ENCODE results near the gene MCF2L2. TPM values are rescaled to one million over a fixed set of nuclear protein-coding genes. Genes with fewer than 3 reads are reported as not detected.

Gene MCF2L2
- total and polyA plus RNA-seq, 7 donors: 0.99 to 5.0 (median 4.0) TPM; not detected in 1

DNA sequence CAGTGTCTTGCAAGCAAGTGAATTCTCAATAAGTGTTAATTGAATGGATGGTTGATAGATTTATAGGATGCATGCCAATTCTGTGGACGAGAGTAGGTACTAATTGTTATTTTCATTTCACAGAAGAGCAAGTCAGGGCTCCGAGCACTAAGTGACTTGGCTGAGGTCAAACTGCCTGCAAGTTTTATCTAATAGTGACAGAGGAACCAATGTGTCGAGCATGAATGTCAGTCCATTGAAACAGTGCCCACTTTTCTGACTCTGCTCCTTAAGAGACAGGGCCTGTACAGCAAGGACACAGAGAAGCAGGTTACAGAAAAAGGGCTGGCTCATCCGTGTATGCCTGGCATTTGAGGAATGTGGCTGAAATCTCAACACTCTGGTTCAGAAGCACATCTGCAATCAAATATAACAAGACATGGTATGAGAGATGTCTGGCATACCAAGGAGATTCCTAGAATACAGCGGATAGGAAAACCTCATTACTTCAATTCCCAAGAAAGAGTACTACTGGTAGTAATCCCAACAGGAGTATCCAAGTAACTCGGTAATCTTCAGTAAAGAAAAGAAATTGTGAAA lies 181.3 kb downstream of the MCF2L2 start:
- Histone ChIP-seq H3K4me1 (no peaks in the 10 kb centered on the region), H3K27ac (no peak overlapping the region), H3K4me3 (no peak overlapping the region), H3K27me3 (no peaks in the 10 kb centered on the region), H3K9me3 (peaks cover 0 to 4% (median 0%) of the 10 kb centered on the region in 4 donors), H3K36me3 (no peaks in the 10 kb centered on the region)
- DNase-seq: no peak
- TF ChIP-seq EP300 (IDR thresholded peaks at IDR 0.05) (no peak), CTCF (IDR thresholded peaks at IDR 0.05) (no peak), POLR2AphosphoS5 (IDR thresholded peaks at IDR 0.05) (no peak), POLR2A (IDR thresholded peaks at IDR 0.05) (no peak)
- 89 to 96% methylated on average over 6 of the region's 6 CpGs for WGBS, 2 donors
- intact Hi-C loops (cut with DNase I): no loop called here

- Histone ChIP-seq H3K36me3 (no peaks in the 10 kb centered on the region), H3K4me3 (no peak overlapping the region), H3K27ac (peak overlapping the region in 1 of 4 donors; percentile 23), H3K27me3 (no peaks in the 10 kb centered on the region), H3K9me3 (peaks cover 0 to 14% (median 0%) of the 10 kb centered on the region in 4 donors), H3K4me1 (no peaks in the 10 kb centered on the region)
- peak; percentile 46 for DNase-seq
- intact Hi-C loops (cut with DNase I): no loop called here
- TF ChIP-seq POLR2AphosphoS5 (IDR thresholded peaks at IDR 0.05): no peak
- TF ChIP-seq EP300 (IDR thresholded peaks at IDR 0.05): no peak
- TF ChIP-seq CTCF (IDR thresholded peaks at IDR 0.05): no peak
- TF ChIP-seq POLR2A (IDR thresholded peaks at IDR 0.05): no peak
Observed at GRCh38 chr3:183244981-183245476, 183.4 kb downstream of the MCF2L2 start.

DNA sequence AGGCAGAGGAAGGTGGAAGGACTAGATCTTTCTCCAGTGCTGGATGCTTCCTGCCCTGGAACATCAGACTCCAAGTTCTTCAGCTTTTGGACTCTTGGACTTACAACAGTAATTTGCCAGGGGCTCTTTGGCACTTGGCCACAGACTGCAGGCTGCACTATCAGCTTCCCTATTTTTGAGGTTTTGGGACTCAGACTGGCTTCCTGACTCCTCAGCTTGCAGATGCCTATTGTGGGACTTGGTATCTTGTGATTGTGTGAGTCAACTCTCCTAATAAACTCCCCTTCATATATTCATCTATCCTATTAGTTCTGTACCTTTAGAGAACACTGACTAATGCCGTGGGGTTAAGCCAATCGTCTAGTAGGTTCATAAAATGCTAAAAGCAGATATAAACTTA lies 184.2 kb downstream of the MCF2L2 start:
- no peak overlapping the region for H3K4me3 ChIP-seq
- H3K9me3 ChIP-seq: peaks cover 0 to 14% (median 0%) of the 10 kb centered on the region in 4 donors
- H3K36me3 ChIP-seq: no peaks in the 10 kb centered on the region
- WGBS, 2 donors: 32 to 39% methylated on average over 2 of the region's 2 CpGs
- peak overlapping the region in 1 of 4 donors; percentile 23 for H3K27ac ChIP-seq
- no peaks in the 10 kb centered on the region for H3K27me3 ChIP-seq
- intact Hi-C loops (cut with DNase I): no loop called here
- H3K4me1 ChIP-seq: no peaks in the 10 kb centered on the region
- TF ChIP-seq CTCF (IDR thresholded peaks at IDR 0.05): no peak
- no peak for TF ChIP-seq EP300 (IDR thresholded peaks at IDR 0.05)
- TF ChIP-seq POLR2A (IDR thresholded peaks at IDR 0.05): no peak
- TF ChIP-seq POLR2AphosphoS5 (IDR thresholded peaks at IDR 0.05): no peak
- peak; percentile 71 for DNase-seq

- DNase-seq: no peak
- intact Hi-C loops (cut with DNase I): no loop called here
- WGBS, 2 donors: 86 to 90% methylated on average over 1 of the region's 1 CpG
- TF ChIP-seq POLR2A (IDR thresholded peaks at IDR 0.05) (no peak), CTCF (IDR thresholded peaks at IDR 0.05) (no peak), EP300 (IDR thresholded peaks at IDR 0.05) (no peak), POLR2AphosphoS5 (IDR thresholded peaks at IDR 0.05) (no peak)
- Histone ChIP-seq H3K4me3 (no peak overlapping the region), H3K4me1 (no peaks in the 10 kb centered on the region), H3K36me3 (no peaks in the 10 kb centered on the region), H3K27ac (no peak overlapping the region), H3K9me3 (peaks cover 0 to 14% (median 0%) of the 10 kb centered on the region in 4 donors), H3K27me3 (no peaks in the 10 kb centered on the region)
Observed at GRCh38 chr3:183242431-183242830, 186.0 kb downstream of the MCF2L2 start.

DNA sequence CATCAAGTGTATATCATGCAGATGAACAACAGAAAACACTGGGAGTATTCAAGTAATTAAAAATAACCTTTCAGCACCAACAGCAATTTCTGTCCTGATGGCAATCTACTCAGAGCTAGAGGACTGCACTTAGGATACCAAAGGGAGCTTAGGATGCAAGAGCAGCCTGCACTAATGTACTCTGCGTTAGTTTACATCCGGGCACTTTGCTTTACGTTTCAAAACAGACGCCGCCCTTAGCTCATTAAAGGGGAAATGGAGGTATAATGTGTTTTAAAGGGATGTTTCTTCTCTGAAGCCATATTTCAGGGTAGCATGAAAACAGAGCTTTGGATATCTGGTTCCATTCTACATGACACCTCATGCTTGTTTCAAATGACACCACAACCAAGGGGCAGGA lies 189.4 kb downstream of the MCF2L2 start:
- WGBS, 2 donors: 53 to 69% methylated on average over 5 of the region's 5 CpGs

More for the DNA sequence above, 189.4 kb downstream of the MCF2L2 start:
- TF ChIP-seq POLR2AphosphoS5 (IDR thresholded peaks at IDR 0.05) (no peak), EP300 (IDR thresholded peaks at IDR 0.05) (no peak), CTCF (IDR thresholded peaks at IDR 0.05) (no peak), POLR2A (IDR thresholded peaks at IDR 0.05) (no peak)
- no peaks in the 10 kb centered on the region for H3K27me3 ChIP-seq
- peaks cover 0 to 14% (median 0%) of the 10 kb centered on the region in 4 donors for H3K9me3 ChIP-seq
- no peak overlapping the region for H3K27ac ChIP-seq
- no peak overlapping the region for H3K4me3 ChIP-seq
- DNase-seq: no peak
- intact Hi-C loops (cut with DNase I): no loop called here
- H3K4me1 ChIP-seq: no peaks in the 10 kb centered on the region
- H3K36me3 ChIP-seq: no peaks in the 10 kb centered on the region
